ENCODE results near the gene OR1J1. TPM values are rescaled to one million over a fixed set of nuclear protein-coding genes. Genes with fewer than 3 reads are reported as not detected.
A peak's percentile ranks its signal among the peaks of the same experiment; 100 is the strongest.

The OR1J1 gene
- total and polyA plus RNA-seq, 4 donors: not detected

- ATAC-seq (ENCODE audit: insufficient read depth, low FRiP score) (no peak), DNase-seq (no peak)
- TF ChIP-seq, protein P1, sequence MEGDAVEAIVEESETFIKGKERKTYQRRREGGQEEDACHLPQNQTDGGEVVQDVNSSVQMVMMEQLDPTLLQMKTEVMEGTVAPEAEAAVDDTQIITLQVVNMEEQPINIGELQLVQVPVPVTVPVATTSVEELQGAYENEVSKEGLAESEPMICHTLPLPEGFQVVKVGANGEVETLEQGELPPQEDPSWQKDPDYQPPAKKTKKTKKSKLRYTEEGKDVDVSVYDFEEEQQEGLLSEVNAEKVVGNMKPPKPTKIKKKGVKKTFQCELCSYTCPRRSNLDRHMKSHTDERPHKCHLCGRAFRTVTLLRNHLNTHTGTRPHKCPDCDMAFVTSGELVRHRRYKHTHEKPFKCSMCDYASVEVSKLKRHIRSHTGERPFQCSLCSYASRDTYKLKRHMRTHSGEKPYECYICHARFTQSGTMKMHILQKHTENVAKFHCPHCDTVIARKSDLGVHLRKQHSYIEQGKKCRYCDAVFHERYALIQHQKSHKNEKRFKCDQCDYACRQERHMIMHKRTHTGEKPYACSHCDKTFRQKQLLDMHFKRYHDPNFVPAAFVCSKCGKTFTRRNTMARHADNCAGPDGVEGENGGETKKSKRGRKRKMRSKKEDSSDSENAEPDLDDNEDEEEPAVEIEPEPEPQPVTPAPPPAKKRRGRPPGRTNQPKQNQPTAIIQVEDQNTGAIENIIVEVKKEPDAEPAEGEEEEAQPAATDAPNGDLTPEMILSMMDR (IDR thresholded peaks at IDR 0.05; ENCODE audit: control extremely low read depth, extremely low read depth): no peak
- H3K9ac ChIP-seq (ENCODE audit: insufficient read depth in 1 of 2, low read length in 2 of 2): no peak overlapping the region
- H3K27ac ChIP-seq (ENCODE audit: low read depth in 1 of 2, low read length in 1 of 2): no peak overlapping the region
- H3K4me3 ChIP-seq: no peak overlapping the region
- no peaks in the 10 kb centered on the region for H3K9me3 ChIP-seq (ENCODE audit: control insufficient read depth in 4 of 4, insufficient read depth in 3 of 4, low read length in 3 of 4)
- WGBS, 2 donors: 47 to 55% methylated on average over 2 of the region's 2 CpGs
- H3K4me1 ChIP-seq (ENCODE audit: control insufficient read depth in 5 of 5, insufficient read depth in 5 of 5, low read length in 5 of 5): no peaks in the 10 kb centered on the region
- peaks cover 0 to 8% (median 0%) of the 10 kb centered on the region in 3 donors for H3K27me3 ChIP-seq (ENCODE audit: control insufficient read depth in 3 of 3, insufficient read depth in 3 of 3, low read length in 2 of 3)
- no peaks in the 10 kb centered on the region for H3K36me3 ChIP-seq (ENCODE audit: control insufficient read depth in 4 of 4, insufficient read depth in 4 of 4, low read length in 4 of 4)
Measured at GRCh38 chr9:122506964-122507363, 29.2 kb upstream of the OR1J1 start.

DNA sequence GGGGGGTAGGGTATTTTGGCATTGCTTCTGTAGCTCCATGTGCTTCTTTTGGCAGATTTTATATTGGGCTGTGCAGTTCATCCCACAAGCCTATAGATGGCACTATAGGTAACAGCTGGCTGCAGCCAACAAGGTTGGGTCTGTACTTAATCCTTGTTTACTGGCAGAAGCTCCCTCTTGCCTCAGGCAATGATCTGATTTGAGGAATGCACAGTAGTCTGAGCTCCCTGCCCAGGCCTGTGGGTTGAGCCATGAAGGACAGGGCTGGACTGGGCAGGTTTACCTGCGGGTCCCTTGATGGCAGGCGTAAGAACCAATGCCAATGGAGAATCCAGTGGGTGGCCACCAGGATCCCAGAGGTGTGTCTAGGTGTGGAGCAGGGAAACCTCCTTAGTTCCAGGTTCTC, 21.2 kb upstream of the OR1J1 start:
- Histone ChIP-seq H3K9ac (ENCODE audit: insufficient read depth in 1 of 2, low read length in 2 of 2) (no peak overlapping the region), H3K4me3 (no peak overlapping the region), H3K36me3 (ENCODE audit: control insufficient read depth in 4 of 4, insufficient read depth in 4 of 4, low read length in 4 of 4) (no peaks in the 10 kb centered on the region), H3K27me3 (ENCODE audit: control insufficient read depth in 3 of 3, insufficient read depth in 3 of 3, low read length in 2 of 3) (peaks cover 0 to 3% (median 0%) of the 10 kb centered on the region in 3 donors), H3K4me1 (ENCODE audit: control insufficient read depth in 5 of 5, insufficient read depth in 5 of 5, low read length in 5 of 5) (no peaks in the 10 kb centered on the region), H3K27ac (ENCODE audit: low read depth in 1 of 2, low read length in 1 of 2) (no peak overlapping the region), H3K9me3 (ENCODE audit: control insufficient read depth in 4 of 4, insufficient read depth in 3 of 4, low read length in 3 of 4) (no peaks in the 10 kb centered on the region)
- WGBS, 2 donors: 47 to 54% methylated on average over 2 of the region's 2 CpGs
- ATAC-seq (ENCODE audit: insufficient read depth, low FRiP score) (no peak), DNase-seq (peak; percentile 12 to 20 (median 20))
- TF ChIP-seq, protein P1 (IDR thresholded peaks at IDR 0.05; ENCODE audit: control extremely low read depth, extremely low read depth): peak; percentile 60

DNA sequence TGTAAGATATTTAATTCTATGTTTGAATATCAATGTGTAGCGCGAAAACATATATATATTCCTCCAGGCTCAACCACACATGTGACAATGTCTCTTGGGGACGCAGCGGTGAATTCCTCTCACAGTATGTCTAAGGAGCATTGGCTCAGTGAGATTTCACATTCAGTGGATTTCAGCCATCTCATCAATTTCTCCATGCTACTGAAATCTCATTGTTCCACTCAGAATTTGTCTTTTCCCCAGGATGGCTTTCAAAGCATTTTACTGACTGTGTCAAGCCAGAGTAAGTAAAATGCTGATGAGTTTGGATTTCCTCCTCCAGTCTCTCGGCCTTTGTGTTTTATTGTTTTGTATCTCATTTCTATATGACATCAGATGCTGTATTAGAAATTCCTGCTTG, 1.3 kb upstream of the OR1J1 start:
- TF ChIP-seq, protein P1 (IDR thresholded peaks at IDR 0.05; ENCODE audit: control extremely low read depth, extremely low read depth): no peak
- H3K4me1 ChIP-seq (ENCODE audit: control insufficient read depth in 5 of 5, insufficient read depth in 5 of 5, low read length in 5 of 5): no peaks in the 10 kb centered on the region
- no peak overlapping the region for H3K27ac ChIP-seq (ENCODE audit: low read depth in 1 of 2, low read length in 1 of 2)
- no peaks in the 10 kb centered on the region for H3K9me3 ChIP-seq (ENCODE audit: control insufficient read depth in 4 of 4, insufficient read depth in 3 of 4, low read length in 3 of 4)
- no peak for DNase-seq
- H3K36me3 ChIP-seq (ENCODE audit: control insufficient read depth in 4 of 4, insufficient read depth in 4 of 4, low read length in 4 of 4): no peaks in the 10 kb centered on the region
- no peak overlapping the region for H3K4me3 ChIP-seq
- H3K27me3 ChIP-seq (ENCODE audit: control insufficient read depth in 3 of 3, insufficient read depth in 3 of 3, low read length in 2 of 3): peaks cover 0 to 7% (median 0%) of the 10 kb centered on the region in 3 donors
- no peak for ATAC-seq (ENCODE audit: insufficient read depth, low FRiP score)
- no peak overlapping the region for H3K9ac ChIP-seq (ENCODE audit: insufficient read depth in 1 of 2, low read length in 2 of 2)
- 95% methylated on average over 5 of the region's 5 CpGs for WGBS, 2 donors

DNA sequence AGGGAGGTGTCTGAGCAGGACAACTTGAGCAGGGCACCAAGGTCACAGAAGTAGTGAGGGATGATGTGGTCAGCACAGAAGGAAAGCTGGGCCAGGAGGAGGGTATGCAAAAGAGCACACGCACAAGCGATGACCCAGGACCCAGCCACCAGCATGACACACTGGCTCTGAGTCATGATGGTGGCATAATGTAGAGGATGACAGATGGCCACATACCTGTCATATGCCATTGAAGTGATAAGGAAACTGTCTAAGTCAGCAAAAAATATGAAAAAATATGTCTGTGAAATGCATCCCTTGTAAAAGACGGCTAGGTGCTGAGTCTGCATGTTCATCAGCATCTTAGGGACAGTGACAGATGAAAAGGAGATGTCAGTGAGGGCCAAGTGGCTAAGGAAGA, 380 bp downstream of the OR1J1 start:
- ATAC-seq (ENCODE audit: insufficient read depth, low FRiP score): no peak
- 92 to 97% methylated on average over 3 of the region's 3 CpGs for WGBS, 2 donors
- TF ChIP-seq, protein P1 (IDR thresholded peaks at IDR 0.05; ENCODE audit: control extremely low read depth, extremely low read depth): no peak

More for the DNA sequence above, 380 bp downstream of the OR1J1 start:
- DNase-seq: no peak
- Histone ChIP-seq H3K9ac (ENCODE audit: insufficient read depth in 1 of 2, low read length in 2 of 2) (no peak overlapping the region), H3K27me3 (ENCODE audit: control insufficient read depth in 3 of 3, insufficient read depth in 3 of 3, low read length in 2 of 3) (peaks cover 0 to 7% (median 0%) of the 10 kb centered on the region in 3 donors), H3K4me1 (ENCODE audit: control insufficient read depth in 5 of 5, insufficient read depth in 5 of 5, low read length in 5 of 5) (no peaks in the 10 kb centered on the region), H3K27ac (ENCODE audit: low read depth in 1 of 2, low read length in 1 of 2) (no peak overlapping the region), H3K9me3 (ENCODE audit: control insufficient read depth in 4 of 4, insufficient read depth in 3 of 4, low read length in 3 of 4) (no peaks in the 10 kb centered on the region), H3K4me3 (no peak overlapping the region), H3K36me3 (ENCODE audit: control insufficient read depth in 4 of 4, insufficient read depth in 4 of 4, low read length in 4 of 4) (no peaks in the 10 kb centered on the region)
